ENCODE measurements around the gene MAPKAP1.

MAPKAP1 gene

GRCh38 chr9:125635888-125636287, 71.1 kb downstream of the MAPKAP1 start:
- DNase-seq, result no peak

DNA sequence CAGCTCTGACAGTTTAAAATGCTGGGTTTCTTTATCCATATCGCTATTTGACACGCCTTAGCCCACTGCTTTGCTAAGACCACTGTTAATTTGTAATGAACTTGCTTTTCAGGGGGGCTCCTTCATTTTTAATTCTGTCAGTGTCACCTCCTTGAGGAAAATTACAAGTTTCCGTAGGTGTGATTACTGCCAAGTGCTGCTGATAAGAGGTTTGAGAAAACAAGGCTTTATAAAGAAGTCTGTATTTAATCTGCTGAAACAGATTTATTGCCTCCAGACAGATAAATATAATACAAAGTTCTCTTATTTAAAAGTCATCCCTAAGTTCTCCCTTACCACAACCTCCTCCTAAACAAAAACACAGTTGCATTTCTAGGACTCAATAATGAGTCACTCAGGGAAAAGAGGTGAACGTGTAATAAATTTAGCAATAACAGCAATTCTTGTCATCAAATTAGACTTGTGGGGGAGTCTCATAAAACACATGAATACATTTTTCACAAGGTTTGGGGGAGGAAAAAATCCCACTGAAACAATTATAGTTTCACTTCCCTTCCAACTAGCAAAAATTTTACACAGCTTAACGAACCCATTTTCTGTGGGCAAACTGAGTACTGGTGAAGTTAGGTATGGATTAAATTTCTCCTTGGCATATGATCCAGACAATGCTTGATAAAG, 72.8 kb downstream of the MAPKAP1 start:
- DNase-seq, result no peak

- DNase-seq, result no peak
Measured at GRCh38 chr9:125633116-125633745, 73.8 kb downstream of the MAPKAP1 start.

- peak; percentile 44 for DNase-seq
Measured at GRCh38 chr9:125632321-125633115, 74.5 kb downstream of the MAPKAP1 start.

DNA sequence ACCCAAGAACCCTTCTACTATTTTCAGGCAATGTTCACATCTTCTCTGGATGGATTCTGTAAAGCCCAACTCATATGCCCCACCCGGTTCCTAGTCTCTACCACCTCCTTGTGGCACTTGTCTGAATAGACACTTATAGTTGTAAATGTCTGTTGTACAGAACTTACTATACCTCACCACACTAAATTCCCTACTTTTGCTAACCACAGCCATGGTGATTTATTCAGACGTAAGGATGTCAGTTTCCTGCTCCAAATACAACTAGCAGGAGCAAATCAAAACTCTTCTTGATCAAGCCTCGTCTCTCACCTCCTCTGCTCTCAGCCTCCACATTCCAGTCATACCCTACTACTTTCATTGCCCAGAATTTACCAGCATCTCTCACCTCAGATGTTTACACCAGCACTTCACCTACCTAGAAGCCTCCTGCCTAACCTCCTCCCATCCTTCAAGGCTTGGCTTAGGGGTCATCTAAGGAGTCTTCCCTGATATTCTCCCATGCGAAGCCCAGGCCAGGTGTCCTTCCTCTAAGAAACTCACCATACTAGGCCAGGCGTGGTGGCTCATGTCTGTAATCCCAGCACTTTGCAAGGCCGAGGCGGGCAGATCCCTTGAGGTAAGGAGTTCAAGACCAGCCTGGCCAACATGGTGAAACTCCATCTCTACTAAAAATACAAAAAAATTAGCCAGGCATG, 75.5 kb downstream of the MAPKAP1 start:
- no peak for DNase-seq

GRCh38 chr9:125630436-125630835, 76.6 kb downstream of the MAPKAP1 start:
- DNase-seq, result no peak

- no peak for DNase-seq
Measured at GRCh38 chr9:125629446-125629845, 77.6 kb downstream of the MAPKAP1 start.

DNA sequence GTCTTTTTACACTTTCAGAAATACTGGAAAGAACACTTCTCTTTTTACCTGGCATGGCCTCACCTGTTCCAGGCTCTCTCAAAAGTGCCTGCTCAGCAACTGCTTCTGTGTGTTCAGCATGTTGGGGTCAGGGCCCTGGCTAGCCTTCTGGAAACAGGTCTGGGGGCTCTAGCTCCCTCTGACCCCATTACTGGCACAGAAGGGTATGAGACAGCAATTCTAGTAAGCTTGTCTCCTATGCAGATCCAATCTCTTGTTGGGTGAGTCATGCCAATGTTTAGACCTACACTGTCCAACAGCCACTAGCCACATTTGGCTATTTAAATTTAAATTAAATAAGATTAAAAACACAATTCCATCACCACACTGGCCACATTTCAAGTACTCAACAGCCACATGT, 80.8 kb downstream of the MAPKAP1 start:
- DNase-seq, result no peak

- no peak for DNase-seq
Measured at GRCh38 chr9:125621170-125621569, 85.8 kb downstream of the MAPKAP1 start.

DNA sequence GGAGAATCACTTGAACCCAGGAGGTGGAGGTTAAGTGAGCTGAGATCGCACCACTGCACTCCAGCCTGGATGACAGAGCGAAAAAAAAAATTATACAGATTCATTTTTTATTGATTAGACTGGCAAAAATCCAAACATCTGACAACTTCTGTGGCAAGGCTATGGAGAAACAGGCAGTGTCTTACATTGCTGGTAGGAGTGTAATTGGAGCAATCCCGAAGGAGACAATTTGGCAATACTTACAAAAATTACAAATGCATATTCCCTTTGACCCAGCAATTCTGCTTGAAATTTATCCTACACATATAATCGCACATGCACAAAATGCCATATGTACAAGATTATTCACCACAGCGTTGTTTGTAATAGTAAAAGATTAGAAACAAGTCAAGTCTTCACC, 86.8 kb downstream of the MAPKAP1 start:
- no peak for DNase-seq

DNA sequence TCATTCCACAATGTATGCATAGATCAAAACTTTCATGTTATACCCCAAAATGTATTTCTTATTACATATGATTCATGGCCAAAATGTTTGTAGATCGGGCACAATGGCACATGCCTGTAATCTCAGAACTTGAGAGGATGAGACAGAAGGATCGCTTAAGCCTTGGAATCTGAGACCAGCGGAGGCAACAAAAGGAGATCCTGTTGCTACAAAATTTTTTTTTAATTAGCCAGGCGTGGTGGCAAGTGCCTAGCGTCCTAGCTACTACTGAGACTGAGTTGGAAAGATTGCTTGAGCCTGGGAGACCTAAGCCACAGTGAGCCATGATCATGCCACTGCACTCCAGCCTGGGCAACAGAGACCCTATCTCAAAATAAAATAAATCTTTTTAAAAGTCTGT, 89.9 kb downstream of the MAPKAP1 start:
- DNase-seq, result no peak

DNA sequence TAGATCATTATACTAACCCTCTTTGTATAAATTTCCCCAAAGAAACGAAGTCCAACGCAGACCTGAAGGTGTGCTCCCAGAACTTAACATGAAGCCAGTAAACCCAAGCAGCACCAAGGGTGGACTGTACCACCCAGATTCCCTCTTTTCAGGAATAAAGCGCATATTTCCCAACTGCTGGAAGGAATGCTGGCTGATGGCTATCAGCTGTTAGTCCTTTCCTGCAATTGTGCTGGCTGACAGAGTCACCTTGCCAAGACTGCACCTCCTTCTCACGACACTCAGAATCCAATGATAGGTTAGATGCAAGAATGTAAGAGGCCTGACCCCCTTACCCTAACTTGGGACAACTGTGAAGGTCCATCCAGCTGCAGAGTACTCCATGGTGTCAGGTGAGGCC, 93.9 kb downstream of the MAPKAP1 start:
- DNase-seq, result no peak

DNA sequence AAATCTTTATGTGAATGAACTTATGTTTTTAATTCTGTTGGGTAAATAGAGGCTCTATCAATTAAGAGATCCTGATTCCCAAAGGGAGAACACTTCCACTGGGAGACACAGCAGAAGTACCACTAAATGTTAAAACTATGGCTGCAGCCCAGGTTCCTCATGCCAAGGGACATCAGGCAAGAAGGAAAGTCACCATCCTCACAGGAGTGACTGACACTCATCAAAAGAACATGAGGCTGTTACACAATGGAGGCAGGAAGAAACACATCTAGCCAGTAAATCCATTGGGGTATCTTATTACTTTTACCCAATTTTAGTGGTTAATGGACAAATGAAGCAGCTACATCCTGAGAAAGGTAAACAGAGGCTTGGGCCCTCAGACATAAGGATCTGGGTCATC, 94.4 kb downstream of the MAPKAP1 start:
- DNase-seq, result no peak

GRCh38 chr9:125611121-125611765, 95.8 kb downstream of the MAPKAP1 start:
- no peak for DNase-seq

GRCh38 chr9:125609744-125610143, 97.3 kb downstream of the MAPKAP1 start:
- DNase-seq, result no peak

- DNase-seq, result no peak
Measured at GRCh38 chr9:125608489-125609224, 98.4 kb downstream of the MAPKAP1 start.

- no peak for DNase-seq
Measured at GRCh38 chr9:125604196-125604595, 102.8 kb downstream of the MAPKAP1 start.

GRCh38 chr9:125603478-125604021, 103.5 kb downstream of the MAPKAP1 start:
- no peak for DNase-seq

DNA sequence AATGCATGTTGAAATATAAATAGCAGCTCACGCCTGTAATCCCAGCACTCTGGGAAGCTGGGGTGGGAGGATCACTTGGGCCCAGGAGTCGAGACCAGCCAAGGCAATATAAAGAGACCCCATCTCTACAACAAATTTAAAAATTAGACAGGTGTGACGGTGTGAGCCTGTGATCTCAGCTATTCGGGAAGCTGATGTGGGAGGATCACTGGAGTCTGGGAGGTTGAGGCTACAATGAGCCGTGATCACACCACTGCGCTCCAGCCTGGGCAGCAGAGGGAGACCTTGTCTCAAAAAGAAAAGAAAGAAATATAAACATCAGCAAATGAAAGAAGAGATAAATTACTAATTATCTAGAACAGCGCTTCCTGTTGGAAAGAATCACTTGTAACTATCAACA, 105.0 kb downstream of the MAPKAP1 start:
- no peak for DNase-seq

DNA sequence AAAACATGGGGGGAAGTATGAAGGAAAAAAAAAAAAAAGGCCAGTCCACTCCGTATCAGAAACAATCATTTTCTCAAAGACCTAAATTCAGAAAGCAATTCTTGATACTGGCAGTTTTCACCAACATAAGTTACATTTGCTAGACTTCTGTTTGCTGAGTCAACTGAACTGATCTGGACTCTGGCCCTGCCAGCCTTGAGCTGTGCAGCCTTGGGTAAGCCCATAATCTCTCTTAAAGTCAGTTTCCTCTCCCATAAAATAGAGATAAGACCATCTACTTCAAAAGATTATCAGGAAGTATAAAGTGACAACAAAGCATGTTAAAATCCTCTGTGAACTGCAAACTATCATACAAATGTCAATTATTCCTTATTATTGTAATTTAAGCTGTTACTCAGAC, 106.8 kb downstream of the MAPKAP1 start:
- DNase-seq, result no peak

DNA sequence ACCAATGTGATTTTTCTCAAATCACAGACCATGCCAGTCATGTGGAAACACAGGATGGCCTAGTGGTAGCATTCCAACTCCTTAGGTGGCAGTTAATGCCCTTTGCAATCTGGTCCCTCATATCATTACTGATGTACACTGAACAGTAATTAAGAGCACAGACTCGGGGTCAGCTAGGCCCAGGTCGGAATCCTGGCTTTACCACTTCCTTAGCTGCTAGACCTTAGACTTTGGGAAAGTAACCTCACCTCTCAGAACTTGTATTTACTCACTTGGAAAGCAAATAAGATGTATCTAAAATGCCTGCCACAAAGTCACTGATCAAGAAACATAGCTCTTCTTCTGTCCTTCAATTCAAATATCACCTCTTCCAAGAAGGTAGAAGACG, 112.8 kb downstream of the MAPKAP1 start:
- DNase-seq, result no peak
